Articular chondrocyte of knee joint (primary cell): Measurements from ENCODE around the gene RBMXL3. TPM values are rescaled to one million over a fixed set of nuclear protein-coding genes. Genes with fewer than 3 reads are reported as not detected.

Experiments
- total RNA-seq: library from RNA; depleted of rRNA; stranded (reverse); fragments of >200 nt; gene quantifications from 2 replicates; pipeline ENCODE4 v1.2.3, GENCODE V29; 2012

The RBMXL3 gene
- total RNA-seq: not detected in 2 replicates

GRCh38 chrX:115189110-115189509 is at the start of gene RBMXL3:
Gene RBMXL3 (plus strand): TSS chrX:115189410. CDS start chrX:115189442, 32 bp downstream.

GRCh38 chrX:115233497-115234455 is 44.6 kb downstream of the RBMXL3 start, which contains the start of gene LRCH2:
Gene LRCH2 (minus strand): TSS chrX:115234096. CDS start chrX:115234041, 55 bp downstream.

Other genes with a start within 250 kb of the RBMXL3 start
- 11.9 and 20.0 TPM in 2 replicates for gene IL13RA2, start 171.8 kb upstream of the RBMXL3 start, total RNA-seq
- 2.0 and 2.5 TPM in 2 replicates for gene LRCH2, start 44.7 kb downstream of the RBMXL3 start, total RNA-seq
- not detected in 2 replicates for gene LUZP4, start 100.3 kb downstream of the RBMXL3 start, total RNA-seq